ENCODE measurements around the gene AKAP13.
"Not testable (repeated sequence)": the region's sequence is repeated elsewhere in the genome, so short reads cannot be mapped to it uniquely, and the experiment has no call there.

Gene AKAP13

DNA sequence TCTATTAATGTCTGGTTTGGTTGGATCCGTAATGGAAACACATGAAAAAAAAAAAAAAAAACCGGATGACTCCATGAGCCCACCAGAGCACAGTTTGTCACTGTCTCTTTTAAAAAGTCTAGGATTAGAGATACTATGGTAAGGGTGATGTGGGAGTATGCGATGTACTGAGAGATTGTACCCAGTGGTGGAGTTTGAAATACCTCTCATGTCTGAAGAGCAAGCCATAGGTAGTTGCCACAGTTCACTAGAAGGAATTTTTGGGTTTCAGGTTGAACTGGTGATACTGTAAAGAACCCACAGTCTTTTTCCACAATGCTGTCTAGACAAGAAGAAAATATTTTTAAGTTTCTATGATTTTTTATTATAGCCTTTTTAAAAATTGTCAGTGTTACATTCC is 281.5 kb downstream of the AKAP13 start:
- no peak for DNase-seq (ENCODE audit: low read depth in 2 of 2)

DNA sequence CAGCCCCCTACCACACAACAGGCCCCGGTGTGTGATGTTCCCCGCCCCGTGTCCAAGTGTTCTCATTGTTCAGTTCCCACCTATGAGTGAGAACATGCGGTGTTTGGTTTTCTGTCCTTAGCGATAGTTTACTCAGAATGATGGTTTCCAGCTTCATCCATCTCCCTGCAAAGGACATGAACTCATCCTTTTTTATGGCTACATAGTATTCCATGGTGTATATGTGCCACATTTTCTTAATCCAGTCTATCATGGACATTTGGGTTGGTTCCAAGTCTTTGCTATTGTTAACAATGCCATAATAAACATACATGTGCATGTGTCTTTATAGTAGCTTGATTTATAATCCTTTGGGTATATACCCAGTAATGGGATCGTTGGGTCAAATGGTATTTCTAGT is 285.3 kb downstream of the AKAP13 start:
- not testable (repeated sequence) for DNase-seq (ENCODE audit: low read depth in 2 of 2)

DNA sequence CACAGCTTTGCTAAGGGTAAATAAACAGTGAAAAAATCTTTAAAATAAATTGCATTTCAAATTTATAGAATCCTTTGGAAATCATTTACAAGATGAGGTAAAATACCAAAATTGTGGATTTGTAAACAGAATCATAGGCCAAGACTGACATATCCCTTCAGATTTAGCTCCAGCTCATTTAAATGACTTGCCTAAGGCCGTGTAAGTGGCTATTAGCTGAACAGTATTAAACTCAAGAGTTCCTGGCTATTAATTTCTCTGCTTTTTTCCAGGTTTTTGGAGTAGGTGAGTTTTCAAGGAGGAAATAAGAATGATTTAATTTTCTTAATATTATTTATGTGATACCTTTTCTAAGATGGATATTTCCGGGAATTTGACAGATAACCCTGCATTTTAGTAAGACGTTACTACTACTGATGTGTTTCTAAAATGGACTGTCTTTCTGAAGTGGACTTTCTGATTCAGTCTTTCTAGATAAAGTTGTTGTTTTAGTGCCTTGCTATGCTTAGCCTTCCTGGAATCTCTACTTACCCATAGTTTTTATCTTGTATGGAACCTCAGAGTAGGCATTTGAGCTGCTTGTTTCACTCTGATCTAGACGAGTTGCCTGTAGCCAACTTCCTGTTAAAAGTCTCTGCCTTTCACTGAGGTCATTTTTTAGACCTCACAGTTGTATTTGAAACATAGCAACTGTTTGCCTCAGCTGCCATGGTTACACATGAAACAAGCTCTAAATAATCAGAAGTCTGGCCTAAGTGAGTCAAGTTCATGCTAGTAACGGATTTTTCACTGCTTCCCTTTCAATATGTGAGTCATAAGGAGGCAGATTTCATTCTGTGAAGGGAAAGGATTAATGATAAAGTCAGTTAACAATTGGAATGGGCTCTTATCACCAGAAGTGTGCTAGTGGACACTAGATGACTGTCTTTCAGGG is 287.4 kb downstream of the AKAP13 start:
- DNase-seq (ENCODE audit: low read depth in 2 of 2): peak; percentile 36 to 53

DNA sequence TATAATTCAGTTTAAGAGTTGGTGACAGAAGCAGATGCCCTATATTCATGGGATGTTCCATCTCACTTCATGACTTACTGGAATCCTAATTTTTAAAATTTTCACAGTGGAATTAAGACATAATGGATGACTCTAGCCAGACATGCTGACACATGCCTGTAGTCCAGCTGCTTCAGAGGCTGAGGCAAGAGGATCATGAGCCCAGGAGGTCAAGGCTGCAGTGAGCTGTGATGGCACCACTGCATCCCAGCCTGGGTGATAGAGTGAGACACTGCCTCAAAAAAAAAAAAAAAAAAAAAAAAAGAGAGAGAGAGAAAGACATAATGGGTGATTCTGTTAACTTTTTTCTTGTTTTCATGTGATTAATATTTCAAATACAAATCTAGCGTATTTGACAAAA is 290.8 kb downstream of the AKAP13 start:
- DNase-seq (ENCODE audit: low read depth in 2 of 2): no peak

DNA sequence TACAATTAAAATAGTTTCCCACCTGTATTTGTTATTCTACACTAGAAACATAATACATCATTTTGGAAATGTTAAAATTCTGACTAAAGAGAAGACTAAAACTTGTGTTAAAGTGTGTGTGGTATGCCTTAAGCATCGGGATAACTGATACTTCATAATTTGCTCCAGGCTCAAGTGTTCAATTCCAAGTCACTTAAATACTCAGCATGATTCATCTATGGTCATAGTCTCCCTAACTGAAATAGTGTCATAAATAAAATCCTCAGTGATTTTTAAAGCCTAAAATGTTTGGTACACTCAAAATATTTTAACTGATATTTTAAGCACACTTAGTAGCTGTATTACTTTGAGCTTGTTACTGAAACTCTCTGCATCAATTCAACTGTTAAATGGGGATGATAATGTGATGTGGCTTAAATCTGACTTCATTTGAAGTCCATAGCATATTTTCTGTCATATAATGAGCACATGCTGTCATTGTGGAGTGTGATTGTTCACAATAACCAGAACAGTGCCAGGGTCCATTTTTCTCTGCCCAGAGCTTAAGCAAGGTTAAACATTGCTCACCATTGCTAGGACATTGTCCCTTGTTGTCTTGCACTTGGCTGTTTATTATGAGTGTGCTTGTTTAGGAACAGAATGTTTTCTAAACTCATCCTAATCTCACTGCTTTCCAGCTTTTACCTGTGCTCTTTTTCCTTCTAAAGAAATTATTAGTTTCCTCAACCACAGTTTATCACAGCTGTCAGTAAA is 292.1 kb downstream of the AKAP13 start:
- no peak for DNase-seq (ENCODE audit: low read depth in 2 of 2)

DNA sequence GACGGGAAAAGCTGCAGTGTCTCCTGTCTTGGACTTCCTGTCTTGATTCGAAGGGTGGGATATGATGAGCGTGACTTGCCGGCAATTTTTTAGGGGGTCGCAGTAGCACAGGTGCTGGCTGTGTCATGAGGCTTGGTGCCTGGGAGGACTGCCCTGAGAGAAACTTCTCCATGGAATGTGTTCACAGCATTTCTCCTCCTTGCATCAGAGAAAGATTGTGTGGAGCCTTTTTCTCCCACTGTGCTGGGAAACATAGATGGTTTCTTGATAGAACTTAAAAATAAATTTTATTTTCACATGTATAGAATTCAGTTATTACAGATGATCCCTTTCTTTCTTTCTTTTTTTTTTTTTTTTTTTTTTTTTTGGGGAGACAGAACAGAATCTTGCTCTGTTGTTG is 292.9 kb downstream of the AKAP13 start:
- no peak for DNase-seq (ENCODE audit: low read depth in 2 of 2)

DNA sequence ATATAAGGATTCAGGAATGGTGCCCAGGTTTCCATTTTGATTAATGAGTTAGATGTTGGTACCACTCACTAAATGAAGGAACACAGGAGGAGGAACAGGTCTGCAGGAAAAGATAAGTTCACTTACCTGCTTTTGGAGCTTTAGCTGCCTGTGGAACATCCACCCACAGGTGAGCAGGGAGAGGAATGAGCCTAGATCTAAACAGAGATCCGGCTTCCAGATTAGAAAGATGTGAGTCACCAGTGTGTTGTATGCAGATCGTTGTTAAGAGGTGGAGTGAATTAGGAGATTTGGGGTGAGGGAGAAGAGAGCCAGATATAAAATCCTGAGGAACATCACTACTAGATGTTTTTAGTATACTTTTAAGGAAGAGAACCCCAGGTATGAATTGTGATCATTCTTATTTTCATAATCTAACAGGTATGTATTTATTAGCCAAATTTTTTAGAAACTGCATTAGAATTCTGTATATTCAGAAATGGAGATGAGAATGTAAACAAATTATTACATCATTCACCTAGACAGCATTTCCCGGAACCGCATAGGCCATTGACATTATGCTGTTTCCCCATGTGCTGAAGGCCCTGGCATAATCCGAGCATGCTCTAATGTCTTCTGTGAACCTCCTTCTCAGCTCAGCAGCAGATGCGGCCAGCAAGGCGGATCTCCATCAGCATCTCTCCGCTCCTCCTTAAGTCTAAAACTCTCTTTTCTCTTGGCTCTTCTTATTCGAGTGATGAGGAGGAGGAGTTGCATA is 296.1 kb downstream of the AKAP13 start:
- no peak for DNase-seq (ENCODE audit: low read depth in 2 of 2)

DNA sequence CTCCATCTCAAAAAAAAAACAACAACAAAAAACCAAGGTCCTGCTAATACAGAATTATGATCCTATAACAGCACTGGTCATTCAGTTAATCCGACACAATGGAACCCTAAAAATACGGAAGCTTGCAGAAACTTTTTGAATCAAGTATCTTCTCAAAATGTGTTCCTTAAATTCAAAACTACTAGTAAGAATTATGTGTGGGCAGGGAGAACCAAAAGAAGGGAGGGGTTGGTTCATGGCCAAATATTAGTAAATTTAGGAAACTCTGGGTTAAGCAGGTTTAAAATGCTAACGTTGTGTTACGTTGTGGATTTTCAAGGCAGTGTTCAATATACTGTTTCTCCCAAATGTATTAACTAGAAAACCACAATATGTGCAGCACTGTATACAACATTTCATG is 298.8 kb downstream of the AKAP13 start:
- DNase-seq (ENCODE audit: low read depth in 2 of 2): no peak

DNA sequence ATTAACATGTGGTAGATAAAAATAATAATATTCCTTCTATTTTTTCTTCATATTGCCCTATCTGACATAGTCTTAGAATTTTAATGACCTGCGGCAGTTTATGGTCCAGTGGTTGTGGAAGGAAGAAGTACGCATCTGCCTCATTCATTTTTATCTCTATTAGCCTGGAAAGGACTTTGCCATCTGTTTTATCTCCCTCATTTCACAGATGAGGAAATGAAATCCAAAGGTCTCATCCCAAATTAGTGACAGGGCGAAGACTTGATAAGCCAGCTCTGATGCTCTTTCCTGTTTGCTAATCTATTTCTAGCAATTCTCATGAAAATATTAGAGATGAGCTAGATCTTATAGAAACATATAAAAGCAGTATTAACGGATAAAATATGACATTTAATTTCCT is 301.0 kb downstream of the AKAP13 start:
- no peak for DNase-seq (ENCODE audit: low read depth in 2 of 2)

DNA sequence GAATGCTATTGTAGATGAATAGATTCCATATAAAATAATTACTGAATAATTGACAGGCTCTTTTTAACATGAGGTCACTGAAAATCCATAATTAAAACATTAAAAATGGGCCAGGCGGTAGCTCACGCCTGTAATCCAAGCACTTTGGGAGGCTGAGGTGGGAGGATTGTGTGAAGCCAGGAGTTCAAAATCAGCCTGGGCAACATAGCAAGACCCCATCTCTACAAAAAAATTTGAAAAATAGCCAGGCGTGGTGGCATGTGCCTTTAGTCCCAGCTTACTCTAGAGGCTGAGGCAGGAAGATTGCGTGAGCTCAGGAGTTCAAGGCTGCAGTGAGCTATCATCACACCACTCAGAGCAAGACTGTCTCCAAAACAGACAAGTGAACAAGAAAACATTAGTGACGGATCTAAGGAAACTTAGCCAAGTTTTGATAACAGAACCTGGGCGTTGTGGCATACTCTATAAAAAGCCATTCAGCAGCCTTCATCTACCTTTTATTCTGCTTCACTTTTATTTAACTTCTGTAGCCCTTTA is 303.8 kb downstream of the AKAP13 start:
- no peak for DNase-seq (ENCODE audit: low read depth in 2 of 2)

DNA sequence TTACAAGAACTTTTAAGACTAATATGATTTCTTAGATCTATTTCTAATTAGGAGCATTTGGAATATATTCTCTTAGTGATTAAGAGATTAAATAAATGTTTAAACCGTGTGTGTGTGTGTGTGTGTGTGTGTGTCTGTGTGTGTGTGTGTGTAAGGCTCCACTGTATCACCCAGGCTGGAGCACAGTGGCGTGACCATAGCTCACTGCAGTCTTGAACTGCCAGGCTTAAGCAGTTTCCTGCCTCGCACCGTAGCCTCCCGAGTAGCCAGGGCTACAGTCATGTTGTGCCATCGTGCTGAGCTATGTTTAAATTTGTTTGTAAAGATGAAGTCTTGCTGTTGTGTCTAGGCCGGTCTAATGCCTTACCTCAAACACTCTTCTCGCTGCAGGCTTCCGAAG is 305.0 kb downstream of the AKAP13 start:
- DNase-seq (ENCODE audit: low read depth in 2 of 2): no peak

DNA sequence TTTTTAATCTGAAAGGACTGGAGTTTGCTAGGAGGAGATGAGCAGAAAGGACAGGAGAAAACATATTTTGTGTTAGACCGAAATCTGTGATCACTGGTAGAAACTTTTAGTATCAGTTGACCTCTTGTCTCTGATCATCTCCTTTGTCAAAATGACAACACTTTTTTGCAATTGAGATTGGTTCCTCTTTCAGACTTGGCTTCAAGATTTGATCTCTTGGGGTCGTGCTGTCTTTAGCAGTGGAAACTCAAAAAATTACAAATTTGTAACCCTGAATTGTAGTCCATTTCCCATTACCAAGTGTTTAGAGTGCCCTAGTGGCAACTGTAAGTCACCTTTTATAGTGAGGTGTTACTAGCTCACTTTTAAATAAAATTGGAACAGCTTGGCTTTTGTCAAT is 306.9 kb downstream of the AKAP13 start:
- no peak for DNase-seq (ENCODE audit: low read depth in 2 of 2)

DNA sequence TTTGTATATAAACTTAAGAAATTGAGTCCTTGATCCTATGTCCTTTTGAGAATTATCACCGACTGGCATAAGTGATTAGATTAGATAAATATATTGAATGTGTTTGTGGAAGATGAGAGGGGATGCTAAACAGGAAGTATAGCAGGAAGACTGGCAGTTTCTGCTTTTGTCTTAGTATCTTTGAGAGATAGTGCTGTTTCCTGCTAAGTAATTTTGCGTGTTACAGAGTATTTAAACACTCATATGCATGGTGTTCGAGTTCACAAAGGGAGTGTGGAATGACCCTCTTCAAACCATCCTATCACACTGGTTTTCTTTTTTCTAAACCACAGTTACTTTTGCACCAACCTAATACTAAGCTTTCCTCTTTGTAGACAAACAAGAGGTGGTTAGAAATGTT is 308.3 kb downstream of the AKAP13 start:
- no peak for DNase-seq (ENCODE audit: low read depth in 2 of 2)

DNA sequence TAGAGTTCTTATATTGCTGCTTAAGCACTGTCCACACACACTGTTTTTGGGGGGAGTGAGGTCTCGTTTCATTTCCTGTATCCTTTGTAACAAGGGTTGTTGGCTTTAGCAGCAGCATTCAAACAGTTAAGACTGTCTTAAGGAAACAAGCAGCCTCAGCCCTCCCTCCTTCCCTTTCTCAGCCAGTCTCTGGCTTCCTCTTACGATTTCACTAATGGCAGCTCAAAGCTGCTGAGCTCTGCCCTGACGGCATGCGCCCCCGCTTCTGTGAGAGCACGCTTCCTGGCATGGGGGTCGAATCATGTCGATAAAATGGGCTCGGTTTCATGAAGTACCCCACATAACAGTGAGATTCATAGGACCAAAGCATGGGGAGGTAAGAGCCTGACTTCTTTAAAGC is 309.3 kb downstream of the AKAP13 start:
- DNase-seq (ENCODE audit: low read depth in 2 of 2): peak; percentile 52 to 62

DNA sequence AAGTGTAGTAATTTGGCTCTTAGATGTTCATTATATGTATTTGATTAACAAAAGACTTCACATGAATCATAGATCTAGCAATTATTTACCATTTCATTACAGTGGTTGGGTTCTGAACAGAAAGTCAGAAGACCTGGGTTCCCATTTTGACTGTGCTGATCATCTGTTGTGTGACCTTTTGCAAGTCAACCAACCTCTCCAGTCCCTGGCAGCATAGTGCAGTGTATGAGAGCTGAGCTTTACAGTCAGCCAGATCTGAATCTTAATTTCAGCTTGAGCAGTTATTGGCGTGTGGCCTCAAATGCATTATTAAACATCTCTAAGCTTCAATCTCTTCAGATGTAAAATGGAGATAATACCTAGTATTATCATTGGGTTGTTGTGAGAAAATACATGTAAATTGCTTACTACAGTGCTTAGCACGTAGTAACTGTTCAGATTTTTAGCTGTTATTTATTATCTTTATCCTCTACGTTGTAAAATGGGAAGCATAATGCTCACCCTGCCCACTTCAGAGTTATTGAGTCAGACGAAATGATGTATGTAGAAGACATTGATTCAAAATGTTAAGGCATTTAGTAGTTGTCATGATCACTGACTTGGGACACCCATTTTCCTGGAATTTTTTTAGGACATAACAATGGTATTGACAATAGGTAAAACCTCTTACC is 310.3 kb downstream of the AKAP13 start:
- no peak for DNase-seq (ENCODE audit: low read depth in 2 of 2)

DNA sequence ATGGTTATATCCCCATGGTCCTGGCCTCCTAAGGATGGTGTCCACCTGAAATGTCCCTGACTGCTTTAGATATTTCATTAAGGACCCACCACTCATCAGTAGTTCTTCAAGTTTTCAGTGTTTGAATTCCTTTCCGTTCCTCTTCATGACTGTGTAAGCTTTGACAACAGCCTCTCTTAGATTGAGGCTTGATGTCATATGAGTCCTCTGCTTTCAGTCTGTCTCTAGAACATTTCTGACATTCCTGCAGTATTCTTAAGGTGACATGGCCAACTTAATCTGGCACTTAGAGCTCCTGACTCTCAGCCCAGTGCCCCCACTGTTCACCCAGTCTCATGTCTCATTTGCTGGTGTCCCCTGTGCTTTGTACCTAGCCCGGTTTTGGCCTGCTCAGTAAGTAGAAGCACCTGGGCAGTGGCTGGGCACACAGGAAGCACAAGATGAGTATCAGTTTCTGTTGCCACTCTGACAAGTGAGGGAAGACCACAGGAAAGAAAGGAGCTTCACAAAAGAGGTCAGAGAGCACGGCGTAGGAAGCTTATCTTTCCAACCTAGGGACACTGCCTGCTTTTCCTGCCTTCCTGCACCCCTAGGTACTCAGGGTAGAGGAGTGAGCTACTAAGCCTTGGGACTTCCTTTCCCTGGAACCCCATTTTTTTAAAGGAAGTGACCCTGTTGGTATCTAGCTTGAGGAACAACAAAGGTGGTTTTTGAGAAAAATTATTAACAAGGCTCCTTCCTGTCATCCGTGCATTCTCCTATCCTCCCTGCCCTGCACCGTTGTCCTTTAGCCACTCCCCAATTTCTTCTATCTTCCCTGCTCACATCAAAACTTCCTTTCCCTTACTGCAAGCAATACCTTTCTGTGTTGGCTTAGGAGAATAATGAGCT is 311.2 kb downstream of the AKAP13 start:
- DNase-seq (ENCODE audit: low read depth in 2 of 2): no peak

DNA sequence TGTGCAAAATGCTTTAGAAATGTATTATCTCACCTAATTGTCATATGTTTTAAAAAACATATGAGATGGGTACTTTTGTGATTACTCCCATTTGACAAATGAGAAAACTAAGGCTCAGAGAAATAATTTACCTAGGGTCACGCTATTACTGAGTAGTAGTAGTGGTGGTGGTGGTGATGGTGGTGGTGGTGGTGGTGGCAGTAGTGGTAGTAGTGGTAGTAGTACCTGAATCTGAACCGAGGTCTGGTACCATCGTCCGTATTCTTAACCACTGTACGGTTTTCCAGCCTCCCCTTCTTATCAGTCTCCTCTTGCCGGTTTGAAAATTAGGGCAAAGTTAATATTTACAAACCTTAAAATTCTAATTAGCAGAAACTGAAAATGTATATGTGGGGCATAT is 311.9 kb downstream of the AKAP13 start:
- no peak for DNase-seq (ENCODE audit: low read depth in 2 of 2)

DNA sequence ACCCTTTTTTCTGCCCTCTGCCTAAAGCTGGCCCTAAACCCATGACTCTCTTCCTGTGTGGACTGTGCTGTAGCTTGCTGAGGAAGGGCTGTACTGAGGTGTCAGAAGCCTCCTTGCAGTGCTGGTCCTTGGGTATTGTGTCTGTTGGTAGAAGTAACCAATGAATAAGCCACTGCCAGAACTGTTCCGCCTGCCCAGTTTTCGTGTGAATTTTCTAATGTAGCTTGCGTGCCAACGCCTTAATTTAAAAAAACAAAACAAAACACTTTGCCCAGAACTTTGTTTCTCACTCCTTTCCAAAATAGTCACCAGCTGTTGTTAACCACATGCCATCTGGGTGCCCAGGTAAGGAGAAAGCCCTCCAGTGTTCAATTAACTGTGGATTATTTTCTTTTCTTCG is 312.5 kb downstream of the AKAP13 start:
- no peak for DNase-seq (ENCODE audit: low read depth in 2 of 2)

DNA sequence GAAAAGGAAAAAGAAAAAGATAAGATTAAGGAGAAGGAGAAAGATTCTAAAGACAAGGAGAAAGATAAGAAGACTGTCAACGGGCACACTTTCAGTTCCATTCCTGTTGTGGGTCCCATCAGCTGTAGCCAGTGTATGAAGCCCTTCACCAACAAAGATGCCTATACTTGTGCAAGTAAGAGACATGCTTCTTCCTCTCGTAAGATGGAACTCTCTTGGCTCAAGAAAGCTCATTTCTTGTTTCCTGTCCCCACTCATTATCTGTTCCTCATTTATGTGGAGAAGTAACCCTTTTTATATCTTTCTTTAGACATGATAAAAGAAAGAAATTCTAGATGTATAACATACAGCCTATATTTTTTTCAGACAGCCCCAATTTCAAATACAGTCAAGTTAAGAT is 312.9 kb downstream of the AKAP13 start:
- DNase-seq (ENCODE audit: low read depth in 2 of 2): no peak

DNA sequence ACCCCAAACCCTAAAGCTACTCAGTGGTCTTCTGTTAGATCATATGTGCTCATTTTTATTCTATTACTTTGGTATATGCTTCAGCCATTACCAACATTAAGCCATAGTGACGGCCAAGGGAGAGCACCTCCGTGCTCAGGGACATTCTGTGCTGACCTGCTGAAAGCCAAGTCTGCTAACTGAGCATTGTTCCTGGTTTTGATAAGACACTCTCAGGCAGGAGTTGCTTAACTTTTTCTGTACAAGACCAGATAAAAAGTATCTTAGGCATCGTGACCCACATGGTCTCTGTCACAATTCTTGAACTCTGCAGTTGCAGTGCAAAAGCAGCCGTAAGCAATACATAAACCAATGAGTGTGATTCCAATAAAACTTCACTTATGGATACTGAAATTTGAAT is 313.7 kb downstream of the AKAP13 start:
- no peak for DNase-seq (ENCODE audit: low read depth in 2 of 2)

DNA sequence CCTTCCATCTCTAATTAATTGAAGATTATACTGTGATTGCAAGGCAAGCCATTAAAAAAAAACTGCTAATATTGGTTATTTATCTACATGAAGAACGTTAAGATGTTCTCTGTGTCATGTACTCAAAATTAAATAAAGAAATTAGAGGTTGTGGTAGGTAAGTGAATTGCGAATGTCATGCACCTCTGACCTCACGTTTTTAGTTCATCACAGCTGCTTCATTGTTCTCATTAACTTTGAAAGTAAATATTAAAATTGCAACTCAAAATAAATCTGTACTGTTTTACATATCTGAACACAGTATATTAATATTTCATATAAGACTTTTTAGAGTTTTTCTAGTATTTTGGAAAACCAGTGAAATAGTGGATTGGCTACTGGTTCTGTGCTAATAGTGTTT is 320.4 kb downstream of the AKAP13 start:
- DNase-seq (ENCODE audit: low read depth in 2 of 2): no peak
